ENCODE results near the gene RAVER2. TPM values are rescaled to one million over a fixed set of nuclear protein-coding genes. Genes with fewer than 3 reads are reported as not detected.

The RAVER2 gene
- total RNA-seq, 1 experiment from 2014 or later = 27.2 TPM

DNA sequence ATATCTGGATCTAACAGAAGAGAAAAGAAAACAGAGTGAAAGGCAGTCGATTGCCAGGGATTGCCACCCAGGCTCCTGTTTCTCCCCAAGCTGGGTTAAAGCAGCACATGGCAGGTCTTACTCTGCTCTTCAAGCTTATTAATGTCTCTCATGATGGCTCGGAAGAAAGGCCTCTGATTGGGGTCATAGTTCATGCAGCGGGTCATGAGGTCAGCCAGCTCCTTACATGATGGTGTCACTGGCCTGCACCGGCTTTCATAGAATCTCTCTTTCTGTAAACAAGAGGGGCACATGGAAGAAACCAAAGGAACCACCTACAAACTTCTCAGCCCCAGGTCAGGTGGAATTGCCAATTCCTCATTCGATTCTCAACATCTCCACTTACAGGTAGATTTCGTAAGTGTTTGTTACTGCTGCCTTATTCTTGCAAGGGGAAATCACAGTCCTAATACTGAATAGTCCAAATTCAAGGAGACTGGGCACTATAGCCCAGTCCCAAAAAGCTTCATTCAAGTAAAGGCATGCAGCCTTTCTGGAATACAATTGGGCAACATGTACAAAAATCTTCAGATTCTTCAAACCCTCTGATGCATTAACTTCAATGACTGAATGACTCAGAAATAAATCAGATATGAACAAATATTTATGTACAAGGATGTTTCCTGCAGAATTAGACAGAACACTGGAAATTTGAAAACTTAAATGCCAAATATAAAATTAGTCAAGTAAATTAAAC lies 96.6 kb downstream of the RAVER2 start:
- H3K27me3 ChIP-seq (ENCODE audit: control insufficient read depth, insufficient read depth, low read length) = no peaks in the 10 kb centered on the region
- no peak for DNase-seq
- peaks cover 14% of the 10 kb centered on the region for H3K36me3 ChIP-seq (replicated peaks; ENCODE audit: control insufficient read depth, insufficient read depth, low read length)
- H3K4me3 ChIP-seq (ENCODE audit: insufficient read depth, low read depth, low read length) = no peak overlapping the region

- no peaks in the 10 kb centered on the region for H3K27me3 ChIP-seq (ENCODE audit: control insufficient read depth, insufficient read depth, low read length)
- no peak overlapping the region for H3K4me3 ChIP-seq (ENCODE audit: insufficient read depth, low read depth, low read length)
- H3K36me3 ChIP-seq (replicated peaks; ENCODE audit: control insufficient read depth, insufficient read depth, low read length) = peaks cover 11% of the 10 kb centered on the region
- DNase-seq = no peak
Observed at GRCh38 chr1:64842224-64842623, 97.3 kb downstream of the RAVER2 start.

DNA sequence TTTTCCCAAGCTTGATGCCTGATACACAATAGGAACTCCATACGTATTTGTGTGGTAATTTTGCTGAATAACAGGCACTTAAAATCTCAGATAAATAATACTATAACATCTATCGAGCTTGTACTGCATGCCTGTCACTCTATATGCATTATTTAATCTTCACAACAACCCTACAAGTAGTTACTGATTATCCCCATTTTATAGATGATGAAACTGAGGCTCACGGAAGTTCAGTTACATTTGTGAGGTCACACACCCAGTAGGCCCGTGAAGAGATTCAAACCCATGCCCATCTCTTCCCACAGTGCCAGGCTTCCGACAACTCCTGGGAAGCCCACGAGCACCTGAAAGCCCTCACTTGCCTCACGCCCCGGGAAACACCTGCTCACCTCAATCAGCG lies 98.8 kb downstream of the RAVER2 start:
- H3K4me3 ChIP-seq (ENCODE audit: insufficient read depth, low read depth, low read length) = no peak overlapping the region
- H3K27me3 ChIP-seq (ENCODE audit: control insufficient read depth, insufficient read depth, low read length) = no peaks in the 10 kb centered on the region
- DNase-seq = no peak
- H3K36me3 ChIP-seq (replicated peaks; ENCODE audit: control insufficient read depth, insufficient read depth, low read length) = peaks cover 9% of the 10 kb centered on the region

- H3K36me3 ChIP-seq (replicated peaks; ENCODE audit: control insufficient read depth, insufficient read depth, low read length) = peaks cover 9% of the 10 kb centered on the region
- no peaks in the 10 kb centered on the region for H3K27me3 ChIP-seq (ENCODE audit: control insufficient read depth, insufficient read depth, low read length)
- peak; percentile 16 for DNase-seq
- H3K4me3 ChIP-seq (ENCODE audit: insufficient read depth, low read depth, low read length) = no peak overlapping the region
Observed at GRCh38 chr1:64844175-64844574, 99.3 kb downstream of the RAVER2 start.

DNA sequence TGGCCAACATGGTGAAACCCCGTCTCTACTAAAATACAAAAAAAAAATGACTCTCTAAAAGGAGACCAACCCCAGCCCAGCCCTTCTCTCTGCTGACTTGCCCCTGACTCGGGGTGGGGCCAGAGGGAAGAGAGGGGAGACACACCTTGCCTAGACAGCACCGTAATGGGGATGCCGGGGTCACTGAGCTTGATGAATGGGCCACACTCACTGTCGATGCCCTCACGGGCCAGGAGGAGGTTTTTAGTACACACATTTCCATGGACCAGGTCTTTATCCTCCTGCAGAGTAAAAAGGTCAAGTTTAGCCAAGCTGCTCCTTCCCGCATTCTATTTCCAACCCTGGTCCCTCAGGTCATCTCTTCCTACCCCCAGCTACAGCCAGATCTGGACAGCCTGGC lies 99.7 kb downstream of the RAVER2 start:
- H3K36me3 ChIP-seq (replicated peaks; ENCODE audit: control insufficient read depth, insufficient read depth, low read length) = peaks cover 8% of the 10 kb centered on the region
- peak; percentile 18 for DNase-seq

DNA sequence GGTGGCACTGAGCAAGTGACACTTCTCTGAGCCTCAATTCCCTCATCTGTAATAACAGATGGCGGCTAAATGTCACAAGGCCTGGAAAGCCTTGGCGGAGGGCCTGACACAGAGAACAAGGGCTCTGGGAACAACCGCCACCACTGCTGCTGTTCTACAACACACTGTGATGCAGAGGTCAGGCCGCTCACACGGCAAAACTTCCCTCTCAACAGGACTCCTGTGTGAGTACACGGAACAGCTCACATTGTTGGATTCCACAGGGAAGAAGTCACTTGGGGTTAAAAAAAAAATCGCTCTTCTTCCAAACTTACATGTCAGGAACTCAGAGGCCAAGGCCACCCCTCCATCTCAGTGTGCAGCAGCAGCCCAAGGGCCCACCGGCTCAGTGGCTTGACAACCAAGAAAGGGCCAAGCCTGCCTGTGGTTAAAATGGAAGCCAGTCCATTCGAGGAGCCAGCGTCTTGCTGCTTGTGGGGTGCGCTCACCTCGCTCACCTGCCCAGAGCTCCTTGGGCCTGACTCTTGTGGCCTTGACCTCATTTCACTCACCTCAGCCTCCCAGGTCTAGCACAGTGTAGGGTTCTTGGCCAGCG lies 101.1 kb downstream of the RAVER2 start:
- Histone ChIP-seq H3K36me3 (replicated peaks; ENCODE audit: control insufficient read depth, insufficient read depth, low read length) (peaks cover 10% of the 10 kb centered on the region), H3K27me3 (ENCODE audit: control insufficient read depth, insufficient read depth, low read length) (no peaks in the 10 kb centered on the region), H3K4me3 (ENCODE audit: insufficient read depth, low read depth, low read length) (no peak overlapping the region)
- no peak for DNase-seq

More for the DNA sequence above, 99.7 kb downstream of the RAVER2 start:
- no peak overlapping the region for H3K4me3 ChIP-seq (ENCODE audit: insufficient read depth, low read depth, low read length)
- no peaks in the 10 kb centered on the region for H3K27me3 ChIP-seq (ENCODE audit: control insufficient read depth, insufficient read depth, low read length)

DNA sequence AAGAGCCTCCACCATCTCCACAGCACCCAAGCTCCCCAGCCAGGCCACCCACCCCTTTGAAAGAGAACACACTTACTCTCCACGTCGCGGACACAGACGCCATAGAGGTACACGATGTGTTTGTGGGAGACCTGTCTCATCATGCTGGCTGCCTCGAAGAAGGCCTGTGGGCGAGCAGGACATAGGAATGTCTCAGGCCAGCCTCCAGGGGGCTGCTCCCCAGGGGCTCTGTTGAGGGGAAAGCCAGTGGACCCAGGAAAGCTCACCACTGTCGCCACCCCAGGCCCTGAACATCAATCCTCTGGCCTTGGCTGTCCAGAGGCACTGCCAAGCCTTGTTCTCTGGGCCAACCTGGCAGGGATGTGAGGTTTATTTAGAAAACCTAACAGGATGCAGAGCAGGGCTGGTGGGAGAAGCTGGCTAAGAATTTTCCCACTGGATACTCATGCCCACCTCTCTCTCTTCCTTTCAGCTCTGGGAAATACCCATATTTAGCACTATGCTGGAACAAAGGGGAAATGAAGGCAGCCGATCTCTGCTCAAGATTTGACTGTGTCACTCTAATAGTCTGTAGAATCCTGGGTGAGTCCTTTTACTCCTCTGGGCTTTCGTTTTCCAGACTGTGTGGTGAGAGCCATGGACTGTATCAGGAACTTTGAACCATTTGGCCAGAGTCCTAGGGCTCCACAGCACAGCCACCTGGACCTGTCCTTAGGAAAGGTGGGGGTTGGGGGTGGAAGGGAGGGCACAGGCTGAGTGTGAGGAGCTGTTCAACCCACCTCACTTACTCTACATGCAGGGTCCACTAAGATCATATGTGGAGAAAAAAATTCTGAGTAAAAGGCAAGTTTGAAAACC lies 101.9 kb downstream of the RAVER2 start:
- no peaks in the 10 kb centered on the region for H3K27me3 ChIP-seq (ENCODE audit: control insufficient read depth, insufficient read depth, low read length)
- peak; percentile 21 for DNase-seq
- H3K36me3 ChIP-seq (replicated peaks; ENCODE audit: control insufficient read depth, insufficient read depth, low read length) = peaks cover 9% of the 10 kb centered on the region
- no peak overlapping the region for H3K4me3 ChIP-seq (ENCODE audit: insufficient read depth, low read depth, low read length)

DNA sequence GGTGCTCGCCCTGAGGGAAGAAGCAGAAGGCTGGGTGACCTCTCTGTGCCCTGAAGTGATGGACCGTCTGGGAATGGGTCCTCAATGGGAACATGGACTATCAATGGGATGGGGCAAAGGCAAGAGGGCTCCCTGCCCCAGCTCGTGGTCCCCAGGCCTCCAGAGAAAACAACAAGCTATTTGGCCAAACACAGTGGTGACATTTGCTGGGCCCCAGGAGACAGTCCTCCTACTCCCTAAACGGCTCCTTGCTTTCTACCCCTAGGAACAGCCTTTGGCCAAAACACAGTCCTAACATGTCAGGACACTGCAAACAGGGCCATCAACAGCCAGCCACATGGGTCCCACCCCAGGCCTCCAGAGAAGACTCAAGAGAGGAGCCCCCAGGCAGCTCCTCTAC lies 102.8 kb downstream of the RAVER2 start:
- DNase-seq = peak; percentile 15
- Histone ChIP-seq H3K27me3 (ENCODE audit: control insufficient read depth, insufficient read depth, low read length) (no peaks in the 10 kb centered on the region), H3K4me3 (ENCODE audit: insufficient read depth, low read depth, low read length) (no peak overlapping the region), H3K36me3 (replicated peaks; ENCODE audit: control insufficient read depth, insufficient read depth, low read length) (peaks cover 9% of the 10 kb centered on the region)

- DNase-seq = peak; percentile 16
- H3K27me3 ChIP-seq (ENCODE audit: control insufficient read depth, insufficient read depth, low read length) = no peaks in the 10 kb centered on the region
- no peak overlapping the region for H3K4me3 ChIP-seq (ENCODE audit: insufficient read depth, low read depth, low read length)
- H3K36me3 ChIP-seq (replicated peaks; ENCODE audit: control insufficient read depth, insufficient read depth, low read length) = peaks cover 9% of the 10 kb centered on the region
Observed at GRCh38 chr1:64848136-64848535, 103.3 kb downstream of the RAVER2 start.

- peaks cover 8% of the 10 kb centered on the region for H3K36me3 ChIP-seq (replicated peaks; ENCODE audit: control insufficient read depth, insufficient read depth, low read length)
- no peak for DNase-seq
Observed at GRCh38 chr1:64848803-64849202, 103.9 kb downstream of the RAVER2 start.

DNA sequence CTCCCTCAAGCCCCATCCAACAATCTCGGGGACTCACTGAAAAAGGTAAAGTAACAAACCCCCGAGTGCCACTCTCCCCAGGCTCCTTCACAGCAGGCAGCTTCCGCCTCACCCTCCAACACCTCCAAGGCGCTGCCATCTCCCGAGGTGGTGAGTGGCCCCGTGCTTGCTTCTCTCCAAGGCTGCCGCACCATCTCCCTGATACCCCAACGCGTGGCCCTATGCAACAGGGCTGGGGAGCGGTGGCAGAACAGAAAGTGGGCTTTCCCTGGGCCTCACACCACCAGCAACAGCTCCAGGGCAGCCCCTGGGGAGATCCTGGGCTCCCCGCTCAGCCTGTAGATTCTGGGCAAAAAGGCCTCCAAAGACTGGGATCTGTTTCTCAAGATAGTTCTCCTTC lies 105.1 kb downstream of the RAVER2 start:
- DNase-seq = peak; percentile 22
- Histone ChIP-seq H3K4me3 (ENCODE audit: insufficient read depth, low read depth, low read length) (no peak overlapping the region), H3K27me3 (ENCODE audit: control insufficient read depth, insufficient read depth, low read length) (no peaks in the 10 kb centered on the region), H3K36me3 (replicated peaks; ENCODE audit: control insufficient read depth, insufficient read depth, low read length) (peaks cover 5% of the 10 kb centered on the region)

More at GRCh38 chr1:64848803-64849202, 103.9 kb downstream of the RAVER2 start:
- Histone ChIP-seq H3K27me3 (ENCODE audit: control insufficient read depth, insufficient read depth, low read length) (no peaks in the 10 kb centered on the region), H3K4me3 (ENCODE audit: insufficient read depth, low read depth, low read length) (no peak overlapping the region)

DNA sequence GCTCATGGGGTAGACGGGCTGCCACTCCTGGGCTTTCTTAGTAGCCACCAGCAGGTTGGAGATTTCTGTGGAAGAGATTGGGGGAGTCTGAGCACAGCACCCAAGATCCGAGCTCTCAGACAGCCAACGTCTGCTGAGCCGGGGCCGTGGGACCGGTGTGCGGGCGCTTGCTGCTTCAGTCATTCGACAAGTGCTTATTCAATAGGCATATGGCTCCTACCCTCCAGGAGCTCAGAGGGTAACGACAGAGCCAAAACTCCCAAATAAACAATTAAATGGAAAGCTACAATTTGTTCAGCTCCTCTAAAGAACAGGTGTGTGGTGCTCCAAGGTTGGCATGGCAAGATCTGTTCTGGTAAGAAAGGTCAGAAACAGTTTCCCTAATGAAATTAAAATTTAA lies 106.0 kb downstream of the RAVER2 start:
- H3K4me3 ChIP-seq (ENCODE audit: insufficient read depth, low read depth, low read length) = no peak overlapping the region
- H3K27me3 ChIP-seq (ENCODE audit: control insufficient read depth, insufficient read depth, low read length) = no peaks in the 10 kb centered on the region
- peak; percentile 16 for DNase-seq
- H3K36me3 ChIP-seq (replicated peaks; ENCODE audit: control insufficient read depth, insufficient read depth, low read length) = peaks cover 6% of the 10 kb centered on the region

DNA sequence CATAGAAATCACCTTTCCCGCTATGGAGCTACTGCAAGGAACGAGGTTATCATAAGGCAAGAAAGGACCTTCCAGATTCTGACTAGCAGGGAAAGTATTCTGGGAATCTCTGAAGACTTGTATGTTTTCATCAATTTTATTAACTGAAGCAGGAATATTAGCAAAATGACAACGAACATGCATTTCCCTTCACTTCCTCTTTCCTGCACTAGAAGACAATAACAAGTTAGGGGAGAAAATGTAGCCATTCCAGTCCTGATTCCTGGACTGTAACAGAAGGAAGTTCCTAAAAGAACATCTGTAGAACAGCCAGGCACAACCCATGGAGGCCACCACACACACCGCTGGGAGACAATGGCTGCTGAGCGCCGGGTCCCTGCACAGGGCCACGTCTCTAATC lies 106.8 kb downstream of the RAVER2 start:
- Histone ChIP-seq H3K4me3 (ENCODE audit: insufficient read depth, low read depth, low read length) (no peak overlapping the region), H3K36me3 (replicated peaks; ENCODE audit: control insufficient read depth, insufficient read depth, low read length) (peaks cover 6% of the 10 kb centered on the region), H3K27me3 (ENCODE audit: control insufficient read depth, insufficient read depth, low read length) (no peaks in the 10 kb centered on the region)
- DNase-seq = peak; percentile 27

- Histone ChIP-seq H3K27me3 (ENCODE audit: control insufficient read depth, insufficient read depth, low read length) (no peaks in the 10 kb centered on the region), H3K36me3 (replicated peaks; ENCODE audit: control insufficient read depth, insufficient read depth, low read length) (peaks cover 7% of the 10 kb centered on the region), H3K4me3 (ENCODE audit: insufficient read depth, low read depth, low read length) (no peak overlapping the region)
- DNase-seq = no peak
Observed at GRCh38 chr1:64854674-64855073, 109.8 kb downstream of the RAVER2 start.

GRCh38 chr1:64855557-64855956 lies 110.7 kb downstream of the RAVER2 start:
- no peak overlapping the region for H3K4me3 ChIP-seq (ENCODE audit: insufficient read depth, low read depth, low read length)
- DNase-seq = no peak
- H3K36me3 ChIP-seq (replicated peaks; ENCODE audit: control insufficient read depth, insufficient read depth, low read length) = peaks cover 3% of the 10 kb centered on the region
- no peaks in the 10 kb centered on the region for H3K27me3 ChIP-seq (ENCODE audit: control insufficient read depth, insufficient read depth, low read length)

Measured in H7 (cell line).